ENCODE measurements around the gene HDDC3.

HDDC3 gene

GRCh38 chr15:90931828-90932659, at the start of gene HDDC3:
Gene HDDC3 (minus strand): TSS chr15:90932549. CDS start chr15:90932540, 9 bp downstream.
- peaks cover 10% of the 10 kb centered on the region for H3K27me3 ChIP-seq (ENCODE audit: control insufficient read depth, insufficient read depth, low read length)
- H3K36me3 ChIP-seq (ENCODE audit: control insufficient read depth, insufficient read depth, low read length), result no peaks in the 10 kb centered on the region
- peak within 1 kb of the TSS; percentile 83 for H3K4me3 ChIP-seq (ENCODE audit: low read depth, low read length)
- no peaks in the 10 kb centered on the region for H3K9me3 ChIP-seq (ENCODE audit: control insufficient read depth, insufficient read depth, low read length)
- peaks cover 14% of the 10 kb centered on the region for H3K4me1 ChIP-seq (ENCODE audit: control insufficient read depth, insufficient read depth, low read length)
- no peak within 1 kb of the TSS for H3K9ac ChIP-seq (ENCODE audit: low read depth, low read length)

GRCh38 chr15:90982135-90982534, 49.8 kb upstream of the HDDC3 start:
- no peaks in the 10 kb centered on the region for H3K9me3 ChIP-seq (ENCODE audit: control insufficient read depth, insufficient read depth, low read length)

GRCh38 chr15:90981681-90982080, 49.3 kb upstream of the HDDC3 start:
- Histone ChIP-seq H3K9ac (ENCODE audit: low read depth, low read length) (no peak overlapping the region), H3K9me3 (ENCODE audit: control insufficient read depth, insufficient read depth, low read length) (no peaks in the 10 kb centered on the region), H3K27me3 (ENCODE audit: control insufficient read depth, insufficient read depth, low read length) (no peaks in the 10 kb centered on the region), H3K36me3 (ENCODE audit: control insufficient read depth, insufficient read depth, low read length) (peaks cover 36% of the 10 kb centered on the region), H3K4me3 (ENCODE audit: low read depth, low read length) (no peak overlapping the region), H3K4me1 (ENCODE audit: control insufficient read depth, insufficient read depth, low read length) (no peaks in the 10 kb centered on the region)

More at GRCh38 chr15:90982135-90982534, 49.8 kb upstream of the HDDC3 start:
- Histone ChIP-seq H3K36me3 (ENCODE audit: control insufficient read depth, insufficient read depth, low read length) (peaks cover 35% of the 10 kb centered on the region), H3K4me1 (ENCODE audit: control insufficient read depth, insufficient read depth, low read length) (no peaks in the 10 kb centered on the region), H3K27me3 (ENCODE audit: control insufficient read depth, insufficient read depth, low read length) (no peaks in the 10 kb centered on the region), H3K4me3 (ENCODE audit: low read depth, low read length) (no peak overlapping the region), H3K9ac (ENCODE audit: low read depth, low read length) (no peak overlapping the region)

GRCh38 chr15:90979582-90979981, 47.2 kb upstream of the HDDC3 start:
- Histone ChIP-seq H3K9me3 (ENCODE audit: control insufficient read depth, insufficient read depth, low read length) (no peaks in the 10 kb centered on the region), H3K9ac (ENCODE audit: low read depth, low read length) (no peak overlapping the region), H3K36me3 (ENCODE audit: control insufficient read depth, insufficient read depth, low read length) (peaks cover 48% of the 10 kb centered on the region), H3K27me3 (ENCODE audit: control insufficient read depth, insufficient read depth, low read length) (no peaks in the 10 kb centered on the region), H3K4me3 (ENCODE audit: low read depth, low read length) (no peak overlapping the region), H3K4me1 (ENCODE audit: control insufficient read depth, insufficient read depth, low read length) (no peaks in the 10 kb centered on the region)

GRCh38 chr15:90974216-90974615, 41.9 kb upstream of the HDDC3 start:
- no peak overlapping the region for H3K4me3 ChIP-seq (ENCODE audit: low read depth, low read length)
- no peaks in the 10 kb centered on the region for H3K9me3 ChIP-seq (ENCODE audit: control insufficient read depth, insufficient read depth, low read length)
- no peak overlapping the region for H3K9ac ChIP-seq (ENCODE audit: low read depth, low read length)
- H3K36me3 ChIP-seq (ENCODE audit: control insufficient read depth, insufficient read depth, low read length), result peaks cover 55% of the 10 kb centered on the region
- no peaks in the 10 kb centered on the region for H3K4me1 ChIP-seq (ENCODE audit: control insufficient read depth, insufficient read depth, low read length)
- no peaks in the 10 kb centered on the region for H3K27me3 ChIP-seq (ENCODE audit: control insufficient read depth, insufficient read depth, low read length)

- Histone ChIP-seq H3K9me3 (ENCODE audit: control insufficient read depth, insufficient read depth, low read length) (no peaks in the 10 kb centered on the region), H3K9ac (ENCODE audit: low read depth, low read length) (no peak overlapping the region), H3K4me1 (ENCODE audit: control insufficient read depth, insufficient read depth, low read length) (no peaks in the 10 kb centered on the region), H3K36me3 (ENCODE audit: control insufficient read depth, insufficient read depth, low read length) (peaks cover 57% of the 10 kb centered on the region), H3K4me3 (ENCODE audit: low read depth, low read length) (no peak overlapping the region), H3K27me3 (ENCODE audit: control insufficient read depth, insufficient read depth, low read length) (no peaks in the 10 kb centered on the region)
Measured at GRCh38 chr15:90972133-90972532, 39.8 kb upstream of the HDDC3 start.

- no peaks in the 10 kb centered on the region for H3K4me1 ChIP-seq (ENCODE audit: control insufficient read depth, insufficient read depth, low read length)
- H3K9ac ChIP-seq (ENCODE audit: low read depth, low read length), result no peak overlapping the region
- peaks cover 52% of the 10 kb centered on the region for H3K36me3 ChIP-seq (ENCODE audit: control insufficient read depth, insufficient read depth, low read length)
- H3K27me3 ChIP-seq (ENCODE audit: control insufficient read depth, insufficient read depth, low read length), result no peaks in the 10 kb centered on the region
- no peak overlapping the region for H3K4me3 ChIP-seq (ENCODE audit: low read depth, low read length)
- no peaks in the 10 kb centered on the region for H3K9me3 ChIP-seq (ENCODE audit: control insufficient read depth, insufficient read depth, low read length)
Measured at GRCh38 chr15:90970274-90970673, 37.9 kb upstream of the HDDC3 start.

GRCh38 chr15:90968434-90968833, 36.1 kb upstream of the HDDC3 start:
- Histone ChIP-seq H3K9ac (ENCODE audit: low read depth, low read length) (no peak overlapping the region), H3K36me3 (ENCODE audit: control insufficient read depth, insufficient read depth, low read length) (peaks cover 47% of the 10 kb centered on the region), H3K9me3 (ENCODE audit: control insufficient read depth, insufficient read depth, low read length) (no peaks in the 10 kb centered on the region), H3K4me1 (ENCODE audit: control insufficient read depth, insufficient read depth, low read length) (no peaks in the 10 kb centered on the region), H3K4me3 (ENCODE audit: low read depth, low read length) (no peak overlapping the region), H3K27me3 (ENCODE audit: control insufficient read depth, insufficient read depth, low read length) (no peaks in the 10 kb centered on the region)

GRCh38 chr15:90967206-90967605, 34.9 kb upstream of the HDDC3 start:
- Histone ChIP-seq H3K9me3 (ENCODE audit: control insufficient read depth, insufficient read depth, low read length) (no peaks in the 10 kb centered on the region), H3K36me3 (ENCODE audit: control insufficient read depth, insufficient read depth, low read length) (peaks cover 43% of the 10 kb centered on the region), H3K4me3 (ENCODE audit: low read depth, low read length) (no peak overlapping the region), H3K27me3 (ENCODE audit: control insufficient read depth, insufficient read depth, low read length) (no peaks in the 10 kb centered on the region), H3K9ac (ENCODE audit: low read depth, low read length) (no peak overlapping the region), H3K4me1 (ENCODE audit: control insufficient read depth, insufficient read depth, low read length) (no peaks in the 10 kb centered on the region)

- H3K36me3 ChIP-seq (ENCODE audit: control insufficient read depth, insufficient read depth, low read length), result peaks cover 43% of the 10 kb centered on the region
- H3K9me3 ChIP-seq (ENCODE audit: control insufficient read depth, insufficient read depth, low read length), result no peaks in the 10 kb centered on the region
- no peak overlapping the region for H3K4me3 ChIP-seq (ENCODE audit: low read depth, low read length)
- H3K27me3 ChIP-seq (ENCODE audit: control insufficient read depth, insufficient read depth, low read length), result no peaks in the 10 kb centered on the region
- H3K9ac ChIP-seq (ENCODE audit: low read depth, low read length), result no peak overlapping the region
- no peaks in the 10 kb centered on the region for H3K4me1 ChIP-seq (ENCODE audit: control insufficient read depth, insufficient read depth, low read length)
Measured at GRCh38 chr15:90966262-90966661, 33.9 kb upstream of the HDDC3 start.

GRCh38 chr15:90962021-90962420, 29.7 kb upstream of the HDDC3 start:
- Histone ChIP-seq H3K27me3 (ENCODE audit: control insufficient read depth, insufficient read depth, low read length) (no peaks in the 10 kb centered on the region), H3K4me3 (ENCODE audit: low read depth, low read length) (no peak overlapping the region), H3K9me3 (ENCODE audit: control insufficient read depth, insufficient read depth, low read length) (no peaks in the 10 kb centered on the region), H3K4me1 (ENCODE audit: control insufficient read depth, insufficient read depth, low read length) (no peaks in the 10 kb centered on the region), H3K9ac (ENCODE audit: low read depth, low read length) (no peak overlapping the region), H3K36me3 (ENCODE audit: control insufficient read depth, insufficient read depth, low read length) (peaks cover 22% of the 10 kb centered on the region)

GRCh38 chr15:90960298-90961091, 28.1 kb upstream of the HDDC3 start:
- H3K9ac ChIP-seq (ENCODE audit: low read depth, low read length), result no peak overlapping the region
- H3K4me3 ChIP-seq (ENCODE audit: low read depth, low read length), result no peak overlapping the region
- no peaks in the 10 kb centered on the region for H3K9me3 ChIP-seq (ENCODE audit: control insufficient read depth, insufficient read depth, low read length)
- peaks cover 17% of the 10 kb centered on the region for H3K36me3 ChIP-seq (ENCODE audit: control insufficient read depth, insufficient read depth, low read length)
- H3K4me1 ChIP-seq (ENCODE audit: control insufficient read depth, insufficient read depth, low read length), result no peaks in the 10 kb centered on the region
- no peaks in the 10 kb centered on the region for H3K27me3 ChIP-seq (ENCODE audit: control insufficient read depth, insufficient read depth, low read length)
